MCF 10A (cell line): ENCODE measurements around the gene CEP128. TPM values are rescaled to one million over a fixed set of nuclear protein-coding genes. Genes with fewer than 3 reads are reported as not detected.

Experiments
- BruUV-seq: library from RNA; stranded (reverse); fragments of 400-500 nt; replicated peaks from 2 replicates; lab custom pipeline; 2021; lab: Mats Ljungman, UMichigan
- CTCF ChIA-PET: fragments of 300-600 bp; sonication (Branson Sonifier 250); formaldehyde crosslinking; extraction: SDS; loops from one replicate; lab custom pipeline; 2021; ENCODE audit warnings: antibody characterized with exemption, inconsistent platforms; lab: Yijun Ruan, JAX
- POLR2A ChIA-PET: fragments of 300-600, 350-650 bp; sonication (Branson Sonifier 250); formaldehyde crosslinking; extraction: SDS; loops from one replicate; lab custom pipeline; 2020; ENCODE audit warnings: antibody characterized with exemption, inconsistent platforms; lab: Yijun Ruan, JAX
- DNase-seq: peaks from one replicate; pipeline ENCODE4 v3.0.0-alpha.2; 2018; ENCODE audit not compliant: unreplicated experiment
- H3K27ac Mint-ChIP-seq: one replicate; pipeline ENCODE4 v1.8.0; 2022; ENCODE audit warnings: mild to moderate bottlenecking, low read depth, mixed read lengths; ENCODE audit not compliant: unreplicated experiment
- H3K27me3 Mint-ChIP-seq: one replicate; pipeline ENCODE4 v1.8.0; 2022; ENCODE audit warnings: mixed read lengths; ENCODE audit not compliant: insufficient read depth, unreplicated experiment
- H3K36me3 Mint-ChIP-seq: one replicate; pipeline ENCODE4 v1.8.0; 2022; ENCODE audit warnings: mild to moderate bottlenecking, moderate library complexity, mixed read lengths; ENCODE audit not compliant: insufficient read depth, unreplicated experiment
- H3K4me1 Mint-ChIP-seq: one replicate; pipeline ENCODE4 v1.8.0; 2022; ENCODE audit warnings: mixed read lengths; ENCODE audit not compliant: insufficient read depth, unreplicated experiment
- H3K4me3 Mint-ChIP-seq: one replicate; pipeline ENCODE4 v1.8.0; 2022; ENCODE audit warnings: mild to moderate bottlenecking, moderate library complexity, mixed read lengths; ENCODE audit not compliant: unreplicated experiment
- H3K9me3 Mint-ChIP-seq: one replicate; pipeline ENCODE4 v1.8.0; 2022; ENCODE audit warnings: mixed read lengths; ENCODE audit not compliant: unreplicated experiment
- CTCF ChIP-seq: fragments of 200-600 bp; IDR thresholded peaks from one replicate; pipeline ENCODE4 v1.8.0; 2022; ENCODE audit warnings: antibody characterized with exemption, mild to moderate bottlenecking; ENCODE audit not compliant: unreplicated experiment
- intact Hi-C: fragments of 100-400 bp; cut with micrococcal nuclease; formaldehyde crosslinking; loops from 2 replicates; pipeline ENCODE4 v1.14.1; 2022
- total RNA-seq: library from RNA; stranded (reverse); gene quantifications from 2 replicates; pipeline ENCODE4 v1.2.3, GENCODE V29; 2022

CEP128 gene
- total RNA-seq, 1 experiment from 2014 or later, result 12.5 TPM

- peaks cover 7% of the 10 kb centered on the region for H3K9me3 Mint-ChIP-seq
- intact Hi-C loops, result loop anchor here (5.0 to 10.0 kb wide), 3 partner anchors 203 to 1570 kb away; no protein-coding TSS in a partner anchor
- H3K4me3 Mint-ChIP-seq, result no peak overlapping the region
- peak; percentile 71 for DNase-seq
- peak overlapping the region; percentile 97 for H3K27ac Mint-ChIP-seq
- no peak for TF ChIP-seq CTCF
- BruUV-seq, result no TSS peak
- ChIA-PET POLR2A (interaction anchor here (0.6 to 2.9 kb wide), 6 partner anchors 197 to 1090 kb away, joined by 3 to 10 read pairs (median 3); no protein-coding TSS in a partner anchor), CTCF (interaction anchor here (1.2 to 3.3 kb wide), 3 partner anchors 203 to 529 kb away, joined by 3 to 45 read pairs (median 28); no protein-coding TSS in a partner anchor)
- no peaks in the 10 kb centered on the region for H3K36me3 Mint-ChIP-seq
- no peaks in the 10 kb centered on the region for H3K27me3 Mint-ChIP-seq
- H3K4me1 Mint-ChIP-seq, result peaks cover 46% of the 10 kb centered on the region
Measured at GRCh38 chr14:80584744-80585505, 356.6 kb downstream of the CEP128 start.

GRCh38 chr14:80577599-80577998, 363.9 kb downstream of the CEP128 start:
- Mint-ChIP-seq H3K4me1 (peaks cover under 1% of the 10 kb centered on the region), H3K36me3 (no peaks in the 10 kb centered on the region), H3K27ac (no peak overlapping the region), H3K27me3 (no peaks in the 10 kb centered on the region), H3K9me3 (no peaks in the 10 kb centered on the region), H3K4me3 (no peak overlapping the region)
- no peak for DNase-seq
- POLR2A ChIA-PET, result no interaction called here
- no peak for TF ChIP-seq CTCF
- CTCF ChIA-PET, result interaction anchor here (0.9 kb wide), 1 partner anchor 9 kb away, joined by 3 read pairs; no protein-coding TSS in a partner anchor
- BruUV-seq, result no TSS peak
- intact Hi-C loops, result no loop called here

- DNase-seq, result no peak
- ChIA-PET POLR2A (interaction anchor here (0.6 kb wide), 1 partner anchor 26 kb away, joined by 4 read pairs; no protein-coding TSS in a partner anchor), CTCF (interaction anchor here (1.4 kb wide), 1 partner anchor 11 kb away, joined by 6 read pairs; no protein-coding TSS in a partner anchor)
- Mint-ChIP-seq H3K27ac (no peak overlapping the region), H3K4me1 (no peaks in the 10 kb centered on the region), H3K36me3 (no peaks in the 10 kb centered on the region), H3K4me3 (no peak overlapping the region), H3K27me3 (no peaks in the 10 kb centered on the region), H3K9me3 (no peaks in the 10 kb centered on the region)
- BruUV-seq, result no TSS peak
- intact Hi-C loops, result no loop called here
- TF ChIP-seq CTCF, result no peak
Measured at GRCh38 chr14:80576401-80576800, 365.1 kb downstream of the CEP128 start.

GRCh38 chr14:80575763-80576162, 365.8 kb downstream of the CEP128 start:
- intact Hi-C loops, result no loop called here
- Mint-ChIP-seq H3K27ac (no peak overlapping the region), H3K27me3 (no peaks in the 10 kb centered on the region), H3K4me1 (no peaks in the 10 kb centered on the region), H3K9me3 (no peaks in the 10 kb centered on the region), H3K4me3 (no peak overlapping the region), H3K36me3 (no peaks in the 10 kb centered on the region)
- ChIA-PET CTCF (interaction anchor here (0.6 to 1.4 kb wide), 2 partner anchors 11 to 35 kb away, joined by 4 to 6 read pairs; no protein-coding TSS in a partner anchor), POLR2A (interaction anchor here (0.7 kb wide), 1 partner anchor 11 kb away, joined by 3 read pairs; no protein-coding TSS in a partner anchor)
- TF ChIP-seq CTCF, result no peak
- DNase-seq, result no peak
- no TSS peak for BruUV-seq
